Measurements from ENCODE around the gene DHODH. TPM values are rescaled to one million over a fixed set of nuclear protein-coding genes. Genes with fewer than 3 reads are reported as not detected.

DHODH gene
- total RNA-seq: 10 to 100 TPM in 1 of 4 donors, 1 to 10 TPM in 3; 4.8 to 10.5 (median 7.0) TPM

- peak; percentile 98 to 99 for DNase-seq (ENCODE audit: low spot score in 2 of 2)
- H3K9me3 ChIP-seq: no peaks in the 10 kb centered on the region
- no peaks in the 10 kb centered on the region for H3K27me3 ChIP-seq
- peaks cover 15% of the 10 kb centered on the region for H3K4me1 ChIP-seq
- under 1% methylated on average over 44 of the region's 57 CpGs for WGBS
- TF ChIP-seq CTCF (IDR thresholded peaks at IDR 0.05) (no peak), POLR2AphosphoS5 (IDR thresholded peaks at IDR 0.05) (peak in 1 of 3 donors; percentile 9), POLR2A (IDR thresholded peaks at IDR 0.05) (no peak)
- peak within 1 kb of the TSS; percentile 92 for H3K4me3 ChIP-seq
- peak within 1 kb of the TSS; percentile 66 for H3K27ac ChIP-seq
- H3K36me3 ChIP-seq: no peaks in the 10 kb centered on the region
Measured at GRCh38 chr16:72008424-72009216, at the start of gene DHODH. TSS of gene DHODH (plus strand) at chr16:72008744. CDS start at chr16:72008765, 21 bp downstream.

- 59% methylated on average over 14 of the region's 14 CpGs for WGBS
- DNase-seq (ENCODE audit: low spot score in 2 of 2): peak; percentile 86 to 91
- Histone ChIP-seq H3K4me1 (no peaks in the 10 kb centered on the region), H3K36me3 (no peaks in the 10 kb centered on the region), H3K9me3 (no peaks in the 10 kb centered on the region), H3K27me3 (no peaks in the 10 kb centered on the region), H3K27ac (no peak overlapping the region), H3K4me3 (no peak overlapping the region)
- no peak for TF ChIP-seq EP300 (IDR thresholded peaks at IDR 0.05)
- TF ChIP-seq CTCF (IDR thresholded peaks at IDR 0.05): peak; percentile 57 to 72
- no peak for TF ChIP-seq POLR2A (IDR thresholded peaks at IDR 0.05)
- TF ChIP-seq POLR2AphosphoS5 (IDR thresholded peaks at IDR 0.05): no peak
Measured at GRCh38 chr16:71961066-71962039, 47.2 kb upstream of the DHODH start.

GRCh38 chr16:71963125-71963875 is 45.2 kb upstream of the DHODH start:
- Histone ChIP-seq H3K27me3 (no peaks in the 10 kb centered on the region), H3K36me3 (no peaks in the 10 kb centered on the region), H3K9me3 (no peaks in the 10 kb centered on the region), H3K27ac (no peak overlapping the region), H3K4me3 (no peak overlapping the region), H3K4me1 (no peaks in the 10 kb centered on the region)
- DNase-seq (ENCODE audit: low spot score in 2 of 2): no peak
- WGBS: 79% methylated on average over 9 of the region's 9 CpGs
- TF ChIP-seq EP300 (IDR thresholded peaks at IDR 0.05) (no peak), CTCF (IDR thresholded peaks at IDR 0.05) (no peak), POLR2AphosphoS5 (IDR thresholded peaks at IDR 0.05) (no peak), POLR2A (IDR thresholded peaks at IDR 0.05) (no peak)

- DNase-seq (ENCODE audit: low spot score in 2 of 2): no peak
- Histone ChIP-seq H3K9me3 (no peaks in the 10 kb centered on the region), H3K4me3 (no peak overlapping the region), H3K4me1 (no peaks in the 10 kb centered on the region), H3K36me3 (no peaks in the 10 kb centered on the region), H3K27ac (no peak overlapping the region), H3K27me3 (no peaks in the 10 kb centered on the region)
- TF ChIP-seq CTCF (IDR thresholded peaks at IDR 0.05) (no peak), POLR2AphosphoS5 (IDR thresholded peaks at IDR 0.05) (no peak), EP300 (IDR thresholded peaks at IDR 0.05) (no peak)
- WGBS: 90% methylated on average over 4 of the region's 4 CpGs
Measured at GRCh38 chr16:71965223-71965622, 43.3 kb upstream of the DHODH start.

Measured in suprapubic skin (tissue), 4 donors.